ENCODE results near the gene TXNL4A. TPM values are rescaled to one million over a fixed set of nuclear protein-coding genes. Genes with fewer than 3 reads are reported as not detected.

Gene TXNL4A
- total RNA-seq, 3 donors from 2014 or later (not counting 1 experiment from before 2014, with no cell fraction given): 63.2 to 69.1 (median 66.4) TPM

DNA sequence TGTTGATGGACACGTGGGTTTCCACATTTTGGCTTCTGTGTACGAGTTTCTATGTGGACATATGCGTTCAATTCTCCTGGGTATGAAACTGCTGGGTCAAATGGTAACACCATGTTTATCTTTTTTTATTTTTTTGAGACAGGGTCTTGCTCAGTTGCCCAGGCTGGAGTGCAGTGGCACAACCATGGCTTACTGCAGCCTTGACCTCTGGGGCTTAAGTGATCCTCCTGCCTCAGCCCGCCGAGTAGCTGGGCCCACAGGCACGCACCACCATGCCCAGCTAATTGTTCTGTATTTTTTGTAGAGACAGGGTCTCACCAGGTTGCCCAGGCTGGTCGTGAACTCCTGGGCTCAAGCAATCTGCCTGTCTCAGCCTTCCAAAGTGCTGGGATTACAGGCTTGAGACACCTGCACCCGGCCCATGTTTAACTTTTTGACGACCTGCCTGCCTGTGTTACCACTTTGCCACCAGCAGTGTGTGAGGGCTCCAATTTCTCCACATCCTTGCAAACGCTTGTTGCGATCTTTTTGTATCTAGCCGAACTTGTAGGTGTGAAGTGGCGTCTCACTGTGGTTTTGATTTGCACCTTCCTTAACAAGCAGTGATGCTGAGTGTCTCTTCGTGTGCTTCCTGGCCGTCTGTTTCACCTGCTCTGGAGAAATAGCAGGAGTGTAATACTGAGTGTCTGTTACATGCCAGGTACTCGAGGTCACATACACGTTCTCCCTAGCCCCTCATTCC is 17.0 kb downstream of the TXNL4A start:
- H3K4me1 ChIP-seq (ENCODE audit: control insufficient read depth, insufficient read depth, low read length): peaks cover 7% of the 10 kb centered on the region
- DNase-seq: peak in 1 of 2 donors; percentile 36
- peak; percentile 55 to 80 (median 73) for ATAC-seq
- no peaks in the 10 kb centered on the region for H3K9me3 ChIP-seq (ENCODE audit: control insufficient read depth, insufficient read depth, low read length)
- intact Hi-C loops (cut with micrococcal nuclease): no loop called here
- TF ChIP-seq, protein P1, sequence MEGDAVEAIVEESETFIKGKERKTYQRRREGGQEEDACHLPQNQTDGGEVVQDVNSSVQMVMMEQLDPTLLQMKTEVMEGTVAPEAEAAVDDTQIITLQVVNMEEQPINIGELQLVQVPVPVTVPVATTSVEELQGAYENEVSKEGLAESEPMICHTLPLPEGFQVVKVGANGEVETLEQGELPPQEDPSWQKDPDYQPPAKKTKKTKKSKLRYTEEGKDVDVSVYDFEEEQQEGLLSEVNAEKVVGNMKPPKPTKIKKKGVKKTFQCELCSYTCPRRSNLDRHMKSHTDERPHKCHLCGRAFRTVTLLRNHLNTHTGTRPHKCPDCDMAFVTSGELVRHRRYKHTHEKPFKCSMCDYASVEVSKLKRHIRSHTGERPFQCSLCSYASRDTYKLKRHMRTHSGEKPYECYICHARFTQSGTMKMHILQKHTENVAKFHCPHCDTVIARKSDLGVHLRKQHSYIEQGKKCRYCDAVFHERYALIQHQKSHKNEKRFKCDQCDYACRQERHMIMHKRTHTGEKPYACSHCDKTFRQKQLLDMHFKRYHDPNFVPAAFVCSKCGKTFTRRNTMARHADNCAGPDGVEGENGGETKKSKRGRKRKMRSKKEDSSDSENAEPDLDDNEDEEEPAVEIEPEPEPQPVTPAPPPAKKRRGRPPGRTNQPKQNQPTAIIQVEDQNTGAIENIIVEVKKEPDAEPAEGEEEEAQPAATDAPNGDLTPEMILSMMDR (IDR thresholded peaks at IDR 0.05): no peak
- no peaks in the 10 kb centered on the region for H3K36me3 Mint-ChIP-seq
- WGBS (ENCODE audit: insufficient coverage): 75% methylated on average over 17 of the region's 17 CpGs
- no peaks in the 10 kb centered on the region for H3K27me3 Mint-ChIP-seq (ENCODE audit: low read depth in 2 of 2)
- H3K27ac Mint-ChIP-seq: peak overlapping the region; percentile 71 to 76
- peaks cover 44% of the 10 kb centered on the region for H3K36me3 ChIP-seq (ENCODE audit: control insufficient read depth, insufficient read depth, low read length)
- H3K4me3 Mint-ChIP-seq: no peak overlapping the region
- H3K27ac ChIP-seq (ENCODE audit: low read length): no peak overlapping the region
- no peak overlapping the region for H3K4me3 ChIP-seq (ENCODE audit: low read length)
- peaks cover 19 to 24% of the 10 kb centered on the region in 2 donors for H3K4me1 Mint-ChIP-seq
- H3K27me3 ChIP-seq (ENCODE audit: control insufficient read depth, insufficient read depth, low read length): no peaks in the 10 kb centered on the region
- no peaks in the 10 kb centered on the region for H3K9me3 Mint-ChIP-seq

DNA sequence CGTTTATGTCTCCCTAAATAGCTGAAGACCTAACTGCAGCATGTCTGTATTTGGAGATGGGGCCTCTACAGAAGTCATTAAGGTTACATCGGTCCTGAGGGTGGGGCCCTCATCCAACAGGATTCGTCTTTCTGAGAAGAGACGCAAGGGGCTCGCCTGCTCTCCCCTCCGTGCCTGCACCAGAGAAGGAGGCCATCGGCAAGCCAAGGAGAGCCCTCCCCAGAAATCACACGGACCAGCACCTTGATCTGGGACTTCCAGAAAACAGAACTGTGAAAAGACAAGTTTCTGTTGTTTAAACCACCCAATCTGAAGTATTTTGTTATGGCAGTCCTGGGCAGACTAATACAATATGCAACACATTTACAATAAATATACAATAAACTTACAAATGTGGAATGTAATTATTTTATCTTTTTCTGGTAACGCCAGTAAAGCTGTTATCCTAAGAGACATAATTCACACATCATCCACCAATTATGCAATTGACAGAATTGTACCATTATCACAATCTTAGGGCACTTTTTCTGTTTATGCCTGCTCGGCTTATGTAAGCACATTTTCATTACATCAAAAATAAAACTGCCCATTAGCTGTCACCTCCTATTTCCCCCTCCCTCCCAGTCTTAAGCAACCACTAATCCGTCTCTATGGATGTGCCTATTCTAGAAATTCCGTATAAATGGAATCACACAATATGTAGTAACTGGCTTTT is 17.8 kb downstream of the TXNL4A start:
- TF ChIP-seq, protein P1 (IDR thresholded peaks at IDR 0.05): no peak
- Histone ChIP-seq H3K4me3 (ENCODE audit: low read length) (no peak overlapping the region), H3K27ac (ENCODE audit: low read length) (no peak overlapping the region), H3K36me3 (ENCODE audit: control insufficient read depth, insufficient read depth, low read length) (peaks cover 37% of the 10 kb centered on the region), H3K4me1 (ENCODE audit: control insufficient read depth, insufficient read depth, low read length) (peaks cover 9% of the 10 kb centered on the region), H3K27me3 (ENCODE audit: control insufficient read depth, insufficient read depth, low read length) (no peaks in the 10 kb centered on the region), H3K9me3 (ENCODE audit: control insufficient read depth, insufficient read depth, low read length) (no peaks in the 10 kb centered on the region)
- Mint-ChIP-seq H3K4me3 (no peak overlapping the region), H3K27me3 (ENCODE audit: low read depth in 2 of 2) (no peaks in the 10 kb centered on the region), H3K4me1 (peaks cover 19 to 23% of the 10 kb centered on the region in 2 donors), H3K36me3 (no peaks in the 10 kb centered on the region), H3K27ac (peak overlapping the region; percentile 71 to 76), H3K9me3 (no peaks in the 10 kb centered on the region)
- ATAC-seq (no peak), DNase-seq (no peak)
- intact Hi-C loops (cut with micrococcal nuclease): no loop called here
- WGBS (ENCODE audit: insufficient coverage): 94% methylated on average over 11 of the region's 12 CpGs

DNA sequence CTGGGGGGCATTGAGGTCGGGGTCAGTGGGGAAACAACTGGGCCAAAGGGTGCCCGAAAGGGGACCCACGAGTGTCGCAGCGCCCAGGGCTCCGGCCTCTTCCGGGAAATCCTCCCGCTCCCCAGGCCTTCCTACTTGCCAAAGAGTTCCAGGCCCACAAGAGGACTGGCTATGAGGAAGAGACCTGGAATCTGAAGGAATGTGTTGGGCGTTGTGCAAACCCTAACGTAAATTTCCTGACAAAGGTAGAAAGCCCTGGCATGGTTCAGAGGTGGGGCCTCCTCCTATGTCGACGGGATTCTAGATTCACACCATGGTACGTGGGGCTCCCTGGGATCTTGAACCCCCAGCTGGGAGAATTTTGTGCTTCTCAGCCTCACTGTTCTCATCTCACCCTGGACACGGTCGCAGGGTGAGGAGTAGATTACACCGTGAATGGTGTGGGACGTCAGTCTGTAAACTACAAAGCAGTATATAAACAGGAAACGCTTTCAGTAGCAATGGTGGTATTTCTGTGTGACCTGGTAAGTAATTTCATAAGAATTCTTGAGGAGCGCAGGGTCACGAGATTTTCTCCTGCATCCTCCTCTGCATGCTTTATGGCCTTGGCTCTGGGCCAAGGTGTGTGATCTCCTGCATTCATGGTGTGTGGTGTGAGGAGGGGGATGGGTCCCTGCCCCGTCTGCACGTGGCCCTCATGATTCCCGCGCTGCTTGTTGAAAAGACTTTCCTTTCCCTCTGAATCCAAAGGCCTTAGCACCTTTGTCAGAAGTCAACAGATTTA is 23.1 kb downstream of the TXNL4A start:
- no peaks in the 10 kb centered on the region for H3K9me3 Mint-ChIP-seq
- TF ChIP-seq, protein P1 (IDR thresholded peaks at IDR 0.05): no peak
- Histone ChIP-seq H3K36me3 (ENCODE audit: control insufficient read depth, insufficient read depth, low read length) (peaks cover 2% of the 10 kb centered on the region), H3K9me3 (ENCODE audit: control insufficient read depth, insufficient read depth, low read length) (no peaks in the 10 kb centered on the region), H3K27ac (ENCODE audit: low read length) (peak overlapping the region; percentile 36), H3K4me3 (ENCODE audit: low read length) (peak overlapping the region; percentile 46), H3K4me1 (ENCODE audit: control insufficient read depth, insufficient read depth, low read length) (peaks cover 29% of the 10 kb centered on the region), H3K27me3 (ENCODE audit: control insufficient read depth, insufficient read depth, low read length) (no peaks in the 10 kb centered on the region)
- peak in 1 of 2 donors; percentile 61 for DNase-seq
- peak overlapping the region; percentile 43 to 79 for H3K27ac Mint-ChIP-seq
- H3K4me1 Mint-ChIP-seq: peaks cover 10 to 26% of the 10 kb centered on the region in 2 donors
- H3K36me3 Mint-ChIP-seq: no peaks in the 10 kb centered on the region
- peak; percentile 33 to 57 (median 48) for ATAC-seq
- H3K27me3 Mint-ChIP-seq (ENCODE audit: low read depth in 2 of 2): peaks cover 7 to 8% of the 10 kb centered on the region in 2 donors
- intact Hi-C loops (cut with micrococcal nuclease): no loop called here
- WGBS (ENCODE audit: insufficient coverage): 21% methylated on average over 20 of the region's 24 CpGs
- H3K4me3 Mint-ChIP-seq: peak overlapping the region; percentile 80

Data from natural killer cell (primary cell).